Stimulated activated CD4-positive, alpha-beta T cell treated with anti-CD3 and anti-CD28 coated beads, Interleukin-2, amount 100 ng/mL, for 4 hours (primary cell): Measurements from ENCODE around the gene NCOA1.

Experiments
- DNase-seq: peaks from one replicate; pipeline ENCODE4 v3.0.0-alpha.2; 2020; ENCODE audit warnings: low read depth

Gene NCOA1

DNA sequence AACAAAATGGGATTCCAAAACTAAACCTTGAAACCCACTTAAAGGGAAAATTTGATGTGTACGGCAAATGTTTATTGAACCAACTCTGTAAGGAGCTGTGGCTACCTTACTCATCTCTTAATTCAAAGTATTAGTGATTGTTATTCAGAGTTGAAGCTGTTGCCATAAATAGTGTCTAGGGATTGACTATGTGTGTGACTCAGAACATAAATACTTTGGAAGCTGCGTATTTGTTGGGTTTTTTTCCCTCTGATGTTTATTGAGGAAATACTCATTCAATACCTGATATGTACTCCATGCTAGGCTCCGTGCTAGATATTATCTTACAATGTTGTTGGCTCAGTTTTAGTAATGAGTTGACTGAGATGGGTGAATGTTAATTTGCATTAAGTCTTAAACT, 211.7 kb downstream of the NCOA1 start:
- no peak for DNase-seq

DNA sequence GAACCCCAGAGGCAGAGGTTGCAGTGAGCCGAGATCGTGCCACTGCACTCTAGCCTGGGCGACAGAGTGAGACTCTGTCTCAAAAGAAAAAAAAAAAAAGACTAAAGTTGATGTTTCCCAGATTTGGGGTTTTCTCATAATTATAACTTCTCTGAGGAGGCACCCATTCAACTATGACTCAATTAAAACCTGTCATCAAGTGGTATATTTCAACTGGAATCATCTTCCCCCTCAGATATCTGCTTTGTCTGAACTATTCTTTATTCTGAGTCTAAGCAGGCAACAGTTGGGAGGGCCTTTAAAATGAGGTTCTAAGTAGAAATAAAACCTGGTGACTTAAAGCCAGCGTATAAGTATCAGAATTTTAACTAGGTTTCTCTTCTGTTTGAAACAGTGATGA, 213.6 kb downstream of the NCOA1 start:
- DNase-seq: no peak

- no peak for DNase-seq
These were observed 216.1 kb downstream of the NCOA1 start for GRCh38 chr2:24707143-24707542.

DNA sequence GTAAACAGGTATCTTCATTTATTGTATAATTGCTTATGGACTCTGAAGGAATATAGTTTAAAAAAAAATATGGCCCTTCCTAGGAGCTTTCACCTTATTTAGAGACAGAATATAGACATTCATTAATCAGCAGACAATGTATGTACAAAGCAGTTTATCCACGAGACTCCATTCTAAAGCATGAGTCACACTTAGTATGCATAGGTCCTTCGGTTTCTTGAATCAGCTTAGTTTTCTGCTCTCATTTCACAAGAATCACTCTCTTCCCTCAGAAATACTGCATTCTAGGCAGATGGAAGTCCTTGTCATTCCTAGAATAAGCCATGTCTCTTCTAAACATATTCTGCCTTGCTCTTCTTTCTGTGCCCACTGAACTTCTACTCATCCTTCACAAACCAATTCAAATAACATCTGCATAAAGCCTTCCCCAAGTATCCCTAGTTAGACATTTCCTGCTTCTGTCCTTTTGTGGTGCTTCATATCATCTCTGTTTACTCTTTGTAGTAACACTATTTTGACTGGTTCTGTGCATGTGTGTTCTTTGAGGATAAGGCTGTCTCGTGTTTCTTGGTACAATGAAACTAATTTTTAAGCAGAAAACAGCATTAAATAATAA, 217.6 kb downstream of the NCOA1 start:
- DNase-seq: no peak

GRCh38 chr2:24710806-24711205, 219.8 kb downstream of the NCOA1 start:
- DNase-seq: no peak

- no peak for DNase-seq
These were observed 220.8 kb downstream of the NCOA1 start for GRCh38 chr2:24711865-24712264.

DNA sequence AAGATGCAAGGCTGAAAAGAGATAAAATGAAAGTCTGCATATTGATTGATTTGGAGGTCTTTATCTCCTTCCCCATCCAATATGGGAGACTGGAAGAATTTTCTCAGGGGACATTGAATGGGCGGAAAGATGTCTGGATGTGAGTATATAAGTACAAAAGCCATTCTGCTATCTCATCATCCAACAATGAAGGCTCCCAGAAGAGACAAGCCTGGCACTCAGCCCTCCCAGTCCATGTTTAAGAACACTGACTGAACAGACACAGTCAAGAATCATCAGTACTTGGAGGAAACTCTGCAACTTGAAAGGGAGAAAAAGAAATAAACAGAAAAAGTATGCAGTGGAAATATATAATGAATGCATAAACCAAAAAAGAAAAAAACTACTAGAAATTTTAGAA, 221.2 kb downstream of the NCOA1 start:
- no peak for DNase-seq

- DNase-seq: no peak
These were observed 226.4 kb downstream of the NCOA1 start for GRCh38 chr2:24717263-24717951.

- no peak for DNase-seq
These were observed 229.3 kb downstream of the NCOA1 start for GRCh38 chr2:24720310-24720709.

- DNase-seq: no peak
These were observed 230.4 kb downstream of the NCOA1 start for GRCh38 chr2:24721470-24721869.

- no peak for DNase-seq
These were observed 231.2 kb downstream of the NCOA1 start for GRCh38 chr2:24722141-24722790.

DNA sequence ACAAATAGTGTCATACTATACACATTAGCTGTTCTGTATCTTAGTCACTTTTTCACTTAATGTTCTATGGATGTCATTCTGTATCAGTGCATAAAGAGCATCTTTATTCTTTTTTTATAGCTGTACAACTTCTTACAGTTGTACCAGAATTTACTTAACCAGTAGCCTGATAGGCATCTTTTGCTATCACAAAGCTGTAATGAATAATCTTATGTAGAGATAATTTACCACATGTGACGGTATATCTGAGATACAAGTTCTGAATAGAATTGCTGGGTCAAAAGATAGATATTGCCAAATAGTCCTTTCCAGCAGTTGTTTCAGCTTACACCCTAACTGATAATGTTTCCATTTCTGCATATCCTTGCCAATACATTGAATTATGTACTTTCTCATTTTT, 232.1 kb downstream of the NCOA1 start:
- DNase-seq: no peak

DNA sequence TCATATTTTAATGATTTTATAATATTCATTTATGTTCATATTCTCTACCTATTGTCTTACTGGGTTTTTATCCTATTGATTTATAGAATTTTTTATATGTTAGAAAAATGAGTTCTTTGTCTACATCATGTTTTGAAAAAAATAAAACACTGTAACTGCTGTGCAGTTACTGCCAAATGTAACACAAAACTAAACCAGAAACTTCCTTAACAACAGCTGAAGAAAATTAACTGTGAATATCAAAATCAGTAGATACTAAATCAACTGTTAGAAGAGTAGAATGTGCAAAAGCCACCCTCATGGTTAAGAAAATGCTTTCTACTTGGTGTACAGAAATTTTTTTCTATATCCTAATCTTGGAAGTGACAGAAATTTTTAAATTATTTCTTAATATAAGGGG, 232.6 kb downstream of the NCOA1 start:
- DNase-seq: no peak

- no peak for DNase-seq
These were observed 233.2 kb downstream of the NCOA1 start for GRCh38 chr2:24724111-24724775.

- DNase-seq: no peak
These were observed 234.9 kb downstream of the NCOA1 start for GRCh38 chr2:24725956-24726355.

DNA sequence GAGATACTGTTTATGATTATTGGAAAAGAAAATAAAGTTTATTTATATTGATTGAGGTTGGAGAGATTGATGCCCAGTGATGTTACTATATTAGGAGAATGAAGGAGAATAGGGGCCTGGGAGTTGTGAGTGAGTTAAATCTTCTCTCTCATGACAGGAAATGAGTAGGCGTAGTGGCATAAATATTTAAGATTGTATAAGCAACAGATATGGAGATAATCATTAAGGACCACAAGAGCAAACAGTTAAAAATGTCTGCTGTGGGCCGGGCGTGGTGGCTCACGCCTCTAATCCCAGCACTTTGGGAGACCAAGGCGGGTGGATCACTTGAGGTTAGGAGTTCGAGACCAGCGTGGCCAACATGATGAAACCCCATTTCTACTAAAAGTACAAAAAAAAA, 239.4 kb downstream of the NCOA1 start:
- no peak for DNase-seq

- no peak for DNase-seq
These were observed 240.0 kb downstream of the NCOA1 start for GRCh38 chr2:24731040-24731439.

DNA sequence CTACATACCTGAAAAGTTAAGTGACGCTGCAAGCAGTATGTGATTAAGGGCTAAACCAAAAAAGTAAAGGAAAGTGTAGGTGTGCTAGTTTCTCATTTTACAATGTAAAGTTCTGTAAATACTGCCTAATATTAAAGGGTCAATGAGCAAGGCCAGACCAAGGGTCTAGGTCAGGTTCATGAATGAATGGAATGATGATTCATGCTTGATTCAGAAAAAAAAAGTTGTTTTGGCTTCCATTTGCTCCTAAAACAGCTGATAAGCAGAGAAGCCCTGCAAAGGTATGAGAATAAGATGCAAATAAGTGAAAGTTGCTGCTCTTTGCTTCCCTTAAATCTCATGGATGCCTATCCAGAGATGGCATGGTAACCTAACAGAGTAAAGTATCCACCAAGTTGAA, 240.9 kb downstream of the NCOA1 start:
- no peak for DNase-seq

DNA sequence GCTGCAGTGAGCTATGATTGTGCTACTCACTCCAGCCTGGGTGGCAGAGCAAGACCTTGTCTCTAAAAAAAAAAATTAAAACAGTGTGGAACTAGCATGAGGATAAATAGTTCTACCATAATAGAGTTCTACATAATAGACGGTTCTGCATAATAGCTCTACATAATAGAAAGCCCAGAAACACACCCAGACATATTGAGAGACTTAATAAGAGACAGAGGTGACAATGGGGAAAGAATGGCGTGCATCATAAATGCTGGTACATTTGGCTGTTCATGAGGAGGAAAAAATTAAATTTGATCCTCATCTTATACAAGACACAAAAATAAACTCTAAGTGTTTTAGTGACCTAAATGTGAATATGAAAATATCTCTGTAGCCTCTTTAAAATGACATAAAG, 243.7 kb downstream of the NCOA1 start:
- no peak for DNase-seq

DNA sequence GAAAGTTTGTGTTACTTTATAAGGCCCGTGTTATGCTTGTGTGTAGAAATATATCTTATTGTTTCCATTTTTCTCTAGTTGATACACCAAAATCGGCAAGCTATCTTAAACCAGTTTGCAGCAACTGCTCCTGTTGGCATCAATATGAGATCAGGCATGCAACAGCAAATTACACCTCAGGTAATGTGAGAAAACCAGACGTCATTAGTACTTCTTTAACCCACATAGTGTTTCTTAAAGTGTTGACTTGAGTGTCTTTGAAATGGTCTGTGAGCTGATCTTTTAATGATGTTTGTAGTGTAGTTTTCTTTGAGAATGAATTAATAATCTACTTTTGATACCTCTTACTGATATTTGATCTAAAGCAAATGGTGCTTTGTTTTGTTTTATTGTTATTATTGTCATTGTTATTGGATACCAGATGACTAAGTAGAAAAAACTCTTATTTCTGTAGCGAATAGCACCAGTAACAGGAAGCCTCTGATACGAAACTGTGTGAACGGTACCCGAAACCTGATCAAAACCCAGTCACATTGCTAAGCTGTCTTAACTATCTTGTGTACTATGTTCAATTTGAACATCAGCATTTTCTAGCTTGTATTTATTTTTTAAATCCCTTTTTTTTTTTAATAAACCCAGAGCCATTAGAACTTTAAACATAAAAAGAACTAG, 248.4 kb downstream of the NCOA1 start:
- no peak for DNase-seq

DNA sequence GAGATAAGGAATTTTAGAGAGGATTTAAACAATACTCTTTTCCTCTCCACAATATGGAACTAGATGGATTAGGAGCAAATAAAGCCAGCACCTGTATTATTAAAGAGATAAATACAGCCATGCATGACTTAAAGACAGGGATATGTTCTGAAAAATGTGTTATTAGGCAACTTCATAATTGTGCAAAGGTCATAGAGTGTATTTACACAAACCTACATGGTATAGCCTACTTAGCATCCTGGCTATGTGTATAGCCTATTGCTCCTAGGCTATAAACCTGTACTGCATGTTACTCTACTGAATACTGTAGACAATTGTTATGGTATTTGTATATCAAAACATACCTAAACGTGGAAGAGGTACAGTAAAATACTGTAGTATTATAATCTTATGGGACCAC, 249.1 kb downstream of the NCOA1 start:
- DNase-seq: no peak

- no peak for DNase-seq
These were observed 251.7 kb downstream of the NCOA1 start for GRCh38 chr2:24742730-24743129.

- no peak for DNase-seq
These were observed 252.9 kb downstream of the NCOA1 start for GRCh38 chr2:24743924-24744323.
